OCI-LY7 (cell line): Measurements from ENCODE around the gene VAMP5. TPM values are rescaled to one million over a fixed set of nuclear protein-coding genes. Genes with fewer than 3 reads are reported as not detected.

Source experiments
- BruUV-seq: library from RNA; stranded (reverse); fragments of 400-500 nt; replicated peaks from 2 replicates; lab custom pipeline; 2021; lab: Mats Ljungman, UMichigan
- CTCF ChIA-PET: fragments of 300-600 bp; sonication (Branson Sonifier 250); formaldehyde crosslinking; loops from one replicate; lab custom pipeline; 2022; ENCODE audit warnings: antibody characterized with exemption; ENCODE audit not compliant: unreplicated experiment; lab: Charles Lee
- POLR2A ChIA-PET: fragments of 300-600 bp; sonication (Branson Sonifier 250); formaldehyde crosslinking; loops from one replicate; lab custom pipeline; 2022; ENCODE audit warnings: antibody characterized with exemption; lab: Charles Lee
- DNase-seq: peaks from one replicate; pipeline ENCODE4 v3.0.0-alpha.2; 2015; ENCODE audit warnings: low spot score
- H2AFZ ChIP-seq: fragments of 200-600 bp; sonication (generic), shearing (Covaris generic); 2 replicates; pipeline ENCODE4 v1.6.1; 2014; ENCODE audit warnings: mild to moderate bottlenecking, antibody characterized with exemption, low read length, moderate library complexity
- H3K27ac ChIP-seq: fragments of 200-600 bp; sonication (generic); 2 replicates; pipeline ENCODE4 v1.5.1; 2014; ENCODE audit warnings: mixed run types, low read depth, mild to moderate bottlenecking, moderate library complexity, low read length, inconsistent platforms; ENCODE audit not compliant: poor library complexity, severe bottlenecking
- H3K36me3 ChIP-seq: fragments of 200-600 bp; sonication (generic); 2 replicates; pipeline ENCODE4 v1.6.1; 2014; ENCODE audit warnings: mild to moderate bottlenecking, antibody characterized with exemption, low read length, moderate library complexity, mixed read lengths; ENCODE audit not compliant: insufficient read depth
- H3K4me1 ChIP-seq: fragments of 200-600 bp; sonication (generic); 2 replicates; pipeline ENCODE4 v1.5.1; 2014; ENCODE audit warnings: mild to moderate bottlenecking, low read length; ENCODE audit not compliant: insufficient read depth, poor library complexity, severe bottlenecking
- H3K4me2 ChIP-seq: fragments of 200-600 bp; sonication (generic); 2 replicates; pipeline ENCODE4 v1.6.1; 2014; ENCODE audit warnings: mild to moderate bottlenecking, low read length
- H3K4me3 ChIP-seq: fragments of 200-600 bp; sonication (generic); 2 replicates; pipeline ENCODE4 v1.5.1; 2014; ENCODE audit warnings: mild to moderate bottlenecking, low read depth, low read length; ENCODE audit not compliant: poor library complexity, severe bottlenecking
- H3K79me2 ChIP-seq: fragments of 200-600 bp; sonication (generic); 2 replicates; pipeline ENCODE4 v1.6.1; 2016; ENCODE audit warnings: low read depth, mild to moderate bottlenecking, low read length, moderate library complexity, mixed read lengths; ENCODE audit not compliant: insufficient read depth
- H3K9me2 ChIP-seq: fragments of 200-600 bp; sonication (generic); 2 replicates; pipeline ENCODE4 v1.6.1; 2016; ENCODE audit warnings: mild to moderate bottlenecking, low read length, mixed read lengths; ENCODE audit not compliant: insufficient read depth
- H3K9me3 ChIP-seq: fragments of 200-600 bp; sonication (generic); 2 replicates; pipeline ENCODE4 v1.6.1; 2014; ENCODE audit warnings: mild to moderate bottlenecking, mixed run types, low read length, mixed read lengths
- H4K20me1 ChIP-seq: fragments of 200-600 bp; sonication (generic); 2 replicates; pipeline ENCODE4 v1.6.1; 2014; ENCODE audit warnings: mild to moderate bottlenecking, antibody characterized with exemption, low read length, moderate library complexity, mixed read lengths; ENCODE audit not compliant: insufficient read depth
- CTCF ChIP-seq: fragments of 200-600 bp; sonication (generic); conservative IDR thresholded peaks from 2 replicates; pipeline ENCODE4 v1.5.1; 2014; ENCODE audit warnings: mild to moderate bottlenecking, antibody characterized with exemption, low read length, moderate library complexity, mixed read lengths
- EZH2phosphoT487 ChIP-seq: fragments of 200-600 bp; sonication (generic); IDR thresholded peaks from 2 replicates; pipeline ENCODE4 v1.6.1; 2018; ENCODE audit warnings: low read depth, borderline replicate concordance, mild to moderate bottlenecking, mixed run types, antibody characterized with exemption, low read length, moderate library complexity, mixed read lengths
- intact Hi-C: fragments of 100-400 bp; cut with micrococcal nuclease; formaldehyde crosslinking; loops from one replicate; pipeline ENCODE4 v1.10.0; 2022; ENCODE audit not compliant: unreplicated experiment
- total RNA-seq, 2 experiments: library from RNA; depleted of rRNA in 1 of 2; stranded (reverse); fragments of >200 nt in 1 of 2; shearing (Covaris generic) in 1 of 2; gene quantifications; 2 replicates each; pipeline ENCODE4 v1.2.3, GENCODE V29; 2014 to 2022

The VAMP5 gene
- total RNA-seq, 2 experiments from 2014 or later = 3.0 to 3.9 TPM

DNA sequence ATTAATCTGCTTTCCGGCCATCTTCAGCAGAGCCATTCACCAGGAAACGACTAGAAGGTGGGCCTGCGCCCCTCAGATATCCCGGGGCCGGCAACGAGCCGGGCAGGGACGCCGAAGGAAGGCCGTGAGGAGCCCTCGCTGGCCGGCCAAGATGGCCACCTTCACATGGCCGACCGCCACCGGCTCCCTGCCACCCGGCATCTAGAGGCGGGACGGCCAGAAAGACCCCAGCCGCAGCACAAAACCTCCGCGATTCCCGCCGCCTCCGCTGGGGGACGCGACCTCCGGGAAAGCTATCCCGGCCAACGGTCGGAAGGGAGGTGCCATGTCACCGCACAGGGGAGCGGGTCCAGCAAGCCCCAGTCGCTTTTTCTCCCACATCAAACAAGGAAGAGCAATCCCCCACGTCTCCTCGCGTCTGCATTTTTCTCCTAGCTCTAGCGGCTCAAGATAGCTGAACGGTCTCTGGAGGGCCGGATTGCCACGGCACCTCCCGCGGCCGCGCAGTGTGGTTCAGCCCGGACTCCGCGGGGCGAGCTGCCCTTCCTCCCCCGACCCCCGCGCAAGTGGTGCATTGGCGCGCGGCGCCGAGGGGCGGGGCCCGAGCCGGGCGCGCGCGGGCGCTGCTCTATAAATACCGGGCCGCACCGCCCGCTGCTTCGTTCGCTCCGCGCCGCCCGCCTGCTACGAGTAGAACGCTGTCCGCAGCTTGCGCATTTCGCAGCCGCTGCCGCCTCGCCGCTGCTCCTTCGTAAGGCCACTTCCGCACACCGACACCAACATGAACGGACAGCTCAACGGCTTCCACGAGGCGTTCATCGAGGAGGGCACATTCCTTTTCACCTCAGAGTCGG is 45.5 kb upstream of the VAMP5 start, which contains the start of gene MAT2A:
MAT2A (plus strand) TSS at position 662 of the 854 bp plus-strand sequence; CDS start at position 782, 120 bp downstream.
- peaks cover 47% of the 10 kb centered on the region for H3K36me3 ChIP-seq
- peak; percentile 95 for DNase-seq
- H3K4me2 ChIP-seq = peak within 1 kb of the TSS; percentile 86
- TF ChIP-seq EZH2phosphoT487 (no peak), CTCF (peak; percentile 78)
- CTCF ChIA-PET = interaction anchor here (0.6 to 1.0 kb wide), 4 partner anchors 120 to 211 kb away, joined by 3 to 7 read pairs (median 6); partner anchors contain the start of gene TGOLN2
- H3K79me2 ChIP-seq = peaks cover 60% of the 10 kb centered on the region
- H3K9me3 ChIP-seq = no peaks in the 10 kb centered on the region
- intact Hi-C loops = loop anchor here (1.0 to 5.0 kb wide), 5 partner anchors 23 to 212 kb away; partner anchors contain the start of genes GGCX, TGOLN2 and USP39
- H2AFZ ChIP-seq = peak within 1 kb of the TSS; percentile 46; the same call in 1 of the 2 replicates
- H4K20me1 ChIP-seq = peaks cover 31% of the 10 kb centered on the region
- H3K4me1 ChIP-seq = peaks cover 37% of the 10 kb centered on the region
- H3K9me2 ChIP-seq = no peaks in the 10 kb centered on the region
- POLR2A ChIA-PET = interaction anchor here (0.6 to 6.7 kb wide), 26 partner anchors 9 to 775 kb away, joined by 3 to 48 read pairs (median 4); partner anchors contain the start of genes C2orf68, GGCX, RNF181 and SH2D6
- no TSS peak for BruUV-seq
- H3K4me3 ChIP-seq = peak within 1 kb of the TSS; percentile 100
- H3K27ac ChIP-seq = peak within 1 kb of the TSS; percentile 88

- peaks cover 55% of the 10 kb centered on the region for H3K36me3 ChIP-seq
- H3K4me3 ChIP-seq = peak overlapping the region; percentile 100
- intact Hi-C loops = loop anchor here (1.0 to 5.0 kb wide), 4 partner anchors 22 to 213 kb away; partner anchors contain the start of genes GGCX and TGOLN2
- peak overlapping the region; percentile 88 for H3K27ac ChIP-seq
- H2AFZ ChIP-seq = no peak overlapping the region
- H3K9me2 ChIP-seq = no peaks in the 10 kb centered on the region
- POLR2A ChIA-PET = interaction anchor here (0.6 to 6.7 kb wide), 21 partner anchors 11 to 774 kb away, joined by 3 to 48 read pairs (median 5); partner anchors contain the start of genes GGCX, RNF181, SH2D6 and TGOLN2
- peak; percentile 75 for DNase-seq
- H3K9me3 ChIP-seq = no peaks in the 10 kb centered on the region
- no TSS peak for BruUV-seq
- TF ChIP-seq CTCF (no peak), EZH2phosphoT487 (no peak)
- peaks cover 31% of the 10 kb centered on the region for H4K20me1 ChIP-seq
- peak overlapping the region; percentile 86 for H3K4me2 ChIP-seq
- peaks cover 37% of the 10 kb centered on the region for H3K4me1 ChIP-seq
- CTCF ChIA-PET = interaction anchor here (0.6 to 1.0 kb wide), 3 partner anchors 120 to 212 kb away, joined by 5 to 7 read pairs (median 7); partner anchors contain the start of gene TGOLN2
- H3K79me2 ChIP-seq = peaks cover 60% of the 10 kb centered on the region
Measured at GRCh38 chr2:85539361-85540132, 44.7 kb upstream of the VAMP5 start.
